Adrenal gland (tissue), 12 donors: Measurements from ENCODE around the gene HAPSTR1. TPM values are rescaled to one million over a fixed set of nuclear protein-coding genes. Genes with fewer than 3 reads are reported as not detected.

Experiments
- DNase-seq, 7 donors: peaks; one replicate each; pipeline ENCODE4 v3.0.0-alpha.2; 2019 to 2020
- H3K27ac ChIP-seq, 5 donors: fragments of 200-600 bp; sonication (generic) in 4 of 5; 1 replicate in 3 of 5; 2 replicates in 2 of 5; pipeline versions ENCODE4 v1.5.1 to v1.8.0; 2016 to 2020; ENCODE audit warnings: mild to moderate bottlenecking in 1 of 5
- H3K27me3 ChIP-seq: fragments of 200-600 bp; 2 replicates; pipeline ENCODE4 v1.8.0; 2021
- H3K36me3 ChIP-seq, 2 donors: fragments of 200-600 bp; replicated peaks in 1 of 2; 1 replicate in 1 of 2; 2 replicates in 1 of 2; pipeline versions ENCODE4 v1.5.1 to v1.8.0; 2018 to 2022
- H3K4me1 ChIP-seq, 2 donors: fragments of 200-600 bp; replicated peaks in 1 of 2; 1 replicate in 1 of 2; 2 replicates in 1 of 2; pipeline versions ENCODE4 v1.5.1 to v1.8.0; 2018 to 2021
- H3K4me3 ChIP-seq, 4 donors: fragments of 200-600 bp; sonication (generic) in 3 of 4; one replicate each; pipeline ENCODE4 v1.5.1; 2016 to 2018
- H3K9me3 ChIP-seq, 3 donors: fragments of 200-600 bp; sonication (generic) in 1 of 3; replicated peaks in 1 of 3; 1 replicate in 2 of 3; 2 replicates in 1 of 3; pipeline versions ENCODE4 v1.5.1 to v1.8.0; 2016 to 2021
- POLR2A ChIP-seq, 2 donors: fragments of 450-650 bp; IDR thresholded peaks; one replicate each; pipeline ENCODE4 v1.6.1; 2017; ENCODE audit warnings: antibody characterized with exemption in 2 of 2, mild to moderate bottlenecking in 2 of 2, moderate library complexity in 1 of 2
- WGBS, 4 donors: extraction: QIAGEN DNeasy Blood & Tissue Kit in 2 of 4; methylation state at CpG; one replicate each; pipeline versions ENCODE4 v1.1.5 to v1.1.7; 2013 to 2017; 5-methylcytosine and 5-hydroxymethylcytosine counted together
- intact Hi-C, 2 donors: fragments of 100-400 bp; cut with DNase I; formaldehyde crosslinking; loops; one replicate each; pipeline versions ENCODE4 v1.14.1 to v1.15.0; 2022 to 2023
- polyA plus RNA-seq, 3 donors: library from polyadenylated mRNA; stranded (reverse); fragments of 200-250 nt in 2 of 3; fragments of 350-450 nt in 1 of 3; fragmentation: Illumina TruSeq in 1 of 3; extraction: RNeasy Lipid Tissue Mini Kit (QIAGEN cat#74804) in 1 of 3; gene quantifications; one replicate each; pipeline ENCODE4 v1.2.3, GENCODE V29; 2013 to 2014
- total RNA-seq, 9 donors: library from RNA; depleted of rRNA in 4 of 9; stranded (reverse); fragments of >200 nt in 4 of 9; fragments of 120-200 nt in 1 of 9; fragmentation: NEBNext Ultra II Directional in 1 of 9; extraction: Animal tissue kit (Norgen Biotek cat#: 25700) in 1 of 9; gene quantifications; one replicate each; pipeline versions ENCODE4 v1.1.0 to v1.2.4, GENCODE V29; 2013 to 2023
- TF ChIP-seq, protein P1 (sequence below), 6 experiments: fragments of 450-650 bp in 4 of 6; fragments of 200-600 bp in 2 of 6; sonication (generic) in 1 of 6; IDR thresholded peaks; 1 replicate in 5 of 6; 2 replicates in 1 of 6; pipeline versions ENCODE4 v1.5.1 to v1.8.0; 2016 to 2021; ENCODE audit warnings: antibody characterized with exemption in 6 of 6, mild to moderate bottlenecking in 2 of 6, moderate library complexity in 1 of 6
- donor health status: healthy with polysubstance abuse.
- donor health status: Bipolar disorder and iron deficiency.
- donor health status: DM: yes; HTN: yes; CAD: no.
- donor health status: DM: no; HTN: no; CAD: no.
- donor health status: DM: no; HTN: no; CAD: no.
- donor health status: DM: yes; HTN: yes; CAD: no.

HAPSTR1 gene
- total and polyA plus RNA-seq, 12 donors, result 5.8 to 93.2 (median 60.1) TPM

DNA sequence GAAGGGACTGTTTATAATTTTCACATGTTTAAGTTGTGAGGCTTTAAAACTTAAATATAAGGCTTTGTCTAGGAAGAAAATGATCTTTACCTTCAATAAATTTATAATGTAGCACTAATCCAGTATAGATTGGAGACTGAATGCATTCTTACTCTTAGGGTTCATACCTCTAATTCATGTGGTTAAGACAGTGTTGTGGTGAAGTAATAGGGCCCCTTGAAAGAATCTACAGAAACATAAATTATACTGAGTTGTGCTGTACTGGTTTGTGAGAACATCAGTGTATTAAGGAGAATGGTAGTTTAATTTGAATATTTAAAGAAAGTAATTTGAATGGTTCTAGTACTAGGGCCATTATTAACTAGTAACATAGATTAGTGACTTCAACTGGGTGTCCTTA lies 13.7 kb downstream of the HAPSTR1 start:
- Histone ChIP-seq H3K27ac (no peak overlapping the region), H3K4me1 (peaks cover 27 to 94% of the 10 kb centered on the region in 2 donors), H3K36me3 (peaks cover 0 to 48% of the 10 kb centered on the region in 2 donors), H3K4me3 (no peak overlapping the region), H3K9me3 (no peaks in the 10 kb centered on the region), H3K27me3 (no peaks in the 10 kb centered on the region)
- no peak for TF ChIP-seq POLR2A (IDR thresholded peaks at IDR 0.05)
- TF ChIP-seq, protein P1, sequence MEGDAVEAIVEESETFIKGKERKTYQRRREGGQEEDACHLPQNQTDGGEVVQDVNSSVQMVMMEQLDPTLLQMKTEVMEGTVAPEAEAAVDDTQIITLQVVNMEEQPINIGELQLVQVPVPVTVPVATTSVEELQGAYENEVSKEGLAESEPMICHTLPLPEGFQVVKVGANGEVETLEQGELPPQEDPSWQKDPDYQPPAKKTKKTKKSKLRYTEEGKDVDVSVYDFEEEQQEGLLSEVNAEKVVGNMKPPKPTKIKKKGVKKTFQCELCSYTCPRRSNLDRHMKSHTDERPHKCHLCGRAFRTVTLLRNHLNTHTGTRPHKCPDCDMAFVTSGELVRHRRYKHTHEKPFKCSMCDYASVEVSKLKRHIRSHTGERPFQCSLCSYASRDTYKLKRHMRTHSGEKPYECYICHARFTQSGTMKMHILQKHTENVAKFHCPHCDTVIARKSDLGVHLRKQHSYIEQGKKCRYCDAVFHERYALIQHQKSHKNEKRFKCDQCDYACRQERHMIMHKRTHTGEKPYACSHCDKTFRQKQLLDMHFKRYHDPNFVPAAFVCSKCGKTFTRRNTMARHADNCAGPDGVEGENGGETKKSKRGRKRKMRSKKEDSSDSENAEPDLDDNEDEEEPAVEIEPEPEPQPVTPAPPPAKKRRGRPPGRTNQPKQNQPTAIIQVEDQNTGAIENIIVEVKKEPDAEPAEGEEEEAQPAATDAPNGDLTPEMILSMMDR (IDR thresholded peaks at IDR 0.05), result no peak
- no peak for DNase-seq
- intact Hi-C loops, result no loop called here

DNA sequence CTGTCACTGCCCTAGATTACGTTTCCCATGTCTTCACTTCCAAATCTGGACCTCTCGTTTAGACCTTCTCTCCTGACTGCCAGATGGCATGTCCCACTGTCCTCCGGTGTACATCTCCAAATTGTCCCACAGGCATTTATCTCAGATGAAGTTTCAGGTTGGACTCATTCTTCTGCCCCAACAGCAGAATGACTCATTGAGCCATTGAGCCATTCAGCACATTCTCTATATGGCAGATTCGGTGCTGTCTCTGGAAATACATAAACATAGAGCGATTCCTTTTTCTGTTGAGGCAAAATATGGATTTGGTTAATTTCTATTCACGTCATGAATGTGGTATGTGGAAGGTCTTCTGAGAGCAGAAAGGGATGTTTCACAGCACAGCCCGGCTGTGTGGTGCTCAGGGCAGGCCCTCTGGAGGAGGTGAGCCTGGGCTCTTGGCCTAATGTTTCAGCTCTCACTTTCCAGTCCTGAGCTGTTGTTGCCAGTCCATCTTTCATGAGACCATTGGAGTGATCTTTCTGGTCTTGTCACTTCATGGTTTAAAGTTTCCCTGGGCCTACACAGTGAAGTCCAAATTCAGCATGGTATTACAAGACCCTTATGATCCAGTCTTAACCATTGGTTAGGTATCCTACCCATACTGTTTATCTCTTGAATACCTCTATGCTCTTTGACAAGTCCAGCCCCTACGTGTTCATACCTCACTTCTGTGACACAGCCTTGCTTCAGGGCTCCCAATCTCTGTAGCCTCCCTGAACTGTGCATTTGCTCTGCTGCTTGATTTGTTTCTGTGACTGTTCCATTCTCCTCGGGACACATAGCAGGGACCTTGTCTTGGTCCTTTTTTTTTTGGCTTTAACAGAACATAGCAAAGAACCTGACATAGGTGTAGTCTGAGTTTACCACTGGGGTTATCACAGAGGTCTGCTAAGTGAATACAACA lies 15.9 kb downstream of the HAPSTR1 start:
- Histone ChIP-seq H3K9me3 (no peaks in the 10 kb centered on the region), H3K27me3 (no peaks in the 10 kb centered on the region), H3K4me1 (peaks cover 36 to 94% of the 10 kb centered on the region in 2 donors), H3K27ac (no peak overlapping the region), H3K36me3 (peaks cover 0 to 48% of the 10 kb centered on the region in 2 donors), H3K4me3 (no peak overlapping the region)
- intact Hi-C loops, result no loop called here
- no peak for DNase-seq
- TF ChIP-seq, protein P1 (IDR thresholded peaks at IDR 0.05), result no peak
- TF ChIP-seq POLR2A (IDR thresholded peaks at IDR 0.05), result no peak
- WGBS, 4 donors, result 83 to 86% (median 85%) methylated on average over 9 of the region's 9 CpGs

DNA sequence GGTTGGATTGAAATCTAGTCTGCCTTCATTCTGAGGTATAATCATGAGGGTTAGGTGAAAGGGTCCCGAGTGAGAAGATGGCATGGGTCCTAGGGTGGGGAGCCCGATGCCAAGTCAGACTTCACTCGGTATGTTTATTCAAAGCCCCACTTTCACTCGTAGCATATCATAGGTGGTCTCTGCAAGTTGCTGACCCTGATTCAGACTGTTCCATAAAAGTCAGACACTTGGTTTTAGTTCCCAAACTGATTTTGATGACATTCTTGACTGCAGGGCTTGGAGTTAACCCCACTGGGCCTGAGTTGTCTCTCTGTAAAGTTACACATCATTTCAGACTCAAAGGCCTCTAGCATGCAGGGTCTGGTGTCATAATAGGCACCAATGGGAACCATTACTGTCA lies 17.8 kb downstream of the HAPSTR1 start:
- peaks cover 0 to 33% of the 10 kb centered on the region in 2 donors for H3K36me3 ChIP-seq
- intact Hi-C loops, result no loop called here
- no peaks in the 10 kb centered on the region for H3K27me3 ChIP-seq
- H3K27ac ChIP-seq, result no peak overlapping the region
- DNase-seq, result no peak
- no peak overlapping the region for H3K4me3 ChIP-seq
- no peak for TF ChIP-seq POLR2A (IDR thresholded peaks at IDR 0.05)
- TF ChIP-seq, protein P1 (IDR thresholded peaks at IDR 0.05), result no peak
- 77 to 88% (median 83%) methylated on average over 4 of the region's 4 CpGs for WGBS, 4 donors
- no peaks in the 10 kb centered on the region for H3K9me3 ChIP-seq
- peaks cover 39 to 98% of the 10 kb centered on the region in 2 donors for H3K4me1 ChIP-seq

DNA sequence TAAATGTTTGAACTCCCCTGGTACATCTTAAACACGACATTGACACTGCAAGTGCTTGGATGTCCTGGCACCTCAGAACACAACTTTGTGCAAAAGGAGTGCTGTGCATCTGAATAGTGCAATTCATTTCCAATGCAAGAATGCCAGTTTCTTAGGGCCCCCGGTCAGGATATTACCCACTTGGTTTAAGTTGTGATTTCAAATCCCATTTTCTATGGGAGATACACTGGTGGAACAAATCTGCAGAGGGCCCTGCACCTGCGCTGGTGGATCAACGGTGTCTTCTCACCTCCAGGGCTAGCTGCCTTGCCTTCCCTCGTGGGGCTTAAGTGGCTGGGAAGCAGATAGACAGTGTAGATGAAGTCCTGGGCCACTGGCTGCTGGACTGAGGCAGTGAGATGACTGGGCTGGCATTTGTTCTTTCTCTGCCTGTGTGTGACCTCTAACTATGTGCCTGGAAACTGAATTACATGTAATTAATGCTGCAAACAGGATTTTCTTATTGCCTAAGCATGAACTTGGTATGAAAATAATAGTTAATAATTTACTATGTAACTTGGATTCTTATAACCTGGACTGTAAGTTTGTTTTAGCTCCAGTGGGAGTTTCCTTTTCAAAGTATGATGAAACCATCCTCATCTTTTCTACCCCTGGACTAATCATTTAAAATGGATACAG lies 20.9 kb downstream of the HAPSTR1 start:
- TF ChIP-seq, protein P1 (IDR thresholded peaks at IDR 0.05), result no peak
- no peak for TF ChIP-seq POLR2A (IDR thresholded peaks at IDR 0.05)
- peaks cover 0 to 31% of the 10 kb centered on the region in 2 donors for H3K36me3 ChIP-seq
- peak overlapping the region in 1 of 5 donors; percentile 13 for H3K27ac ChIP-seq
- H3K9me3 ChIP-seq, result no peaks in the 10 kb centered on the region
- no peak for DNase-seq
- H3K4me3 ChIP-seq, result no peak overlapping the region
- peaks cover 27 to 75% of the 10 kb centered on the region in 2 donors for H3K4me1 ChIP-seq
- WGBS, 4 donors, result 52 to 61% (median 56%) methylated on average over 2 to 5 of the region's 5 CpGs
- no peaks in the 10 kb centered on the region for H3K27me3 ChIP-seq
- intact Hi-C loops, result no loop called here
